Retinal pigment epithelial cell (primary cell): Measurements from ENCODE around the gene SUSD3.

ENCODE experiments used
- DNase-seq: peaks from one replicate; pipeline ENCODE4 v3.0.0-alpha.2; 2010; ENCODE audit warnings: low read depth
- H3K4me3 ChIP-seq: 2 replicates; pipeline ENCODE4 v1.5.1; 2011; ENCODE audit warnings: mild to moderate bottlenecking, low read length, control low read depth, moderate library complexity
- TF ChIP-seq, protein P1 (sequence below): conservative IDR thresholded peaks from 2 replicates; pipeline ENCODE4 v1.5.1; 2011; ENCODE audit warnings: low read depth, low read length, control low read depth, inconsistent platforms

Gene SUSD3

DNA sequence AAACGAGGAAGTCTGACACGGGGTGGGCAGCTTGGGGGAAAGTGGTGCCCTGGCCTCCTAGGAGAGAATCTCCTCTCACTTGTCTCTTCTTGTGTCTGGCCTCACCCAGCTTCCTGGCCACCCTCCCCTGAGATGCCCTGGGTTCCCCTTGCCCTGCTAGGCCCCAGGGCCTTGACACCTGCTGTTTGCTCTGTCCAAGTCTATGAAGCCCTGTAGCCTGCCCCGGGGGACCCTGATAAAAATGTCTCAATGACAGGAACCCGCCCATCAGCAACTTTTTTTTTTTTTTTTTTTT is 35.0 kb upstream of the SUSD3 start:
- DNase-seq, result no peak
- TF ChIP-seq, protein P1, sequence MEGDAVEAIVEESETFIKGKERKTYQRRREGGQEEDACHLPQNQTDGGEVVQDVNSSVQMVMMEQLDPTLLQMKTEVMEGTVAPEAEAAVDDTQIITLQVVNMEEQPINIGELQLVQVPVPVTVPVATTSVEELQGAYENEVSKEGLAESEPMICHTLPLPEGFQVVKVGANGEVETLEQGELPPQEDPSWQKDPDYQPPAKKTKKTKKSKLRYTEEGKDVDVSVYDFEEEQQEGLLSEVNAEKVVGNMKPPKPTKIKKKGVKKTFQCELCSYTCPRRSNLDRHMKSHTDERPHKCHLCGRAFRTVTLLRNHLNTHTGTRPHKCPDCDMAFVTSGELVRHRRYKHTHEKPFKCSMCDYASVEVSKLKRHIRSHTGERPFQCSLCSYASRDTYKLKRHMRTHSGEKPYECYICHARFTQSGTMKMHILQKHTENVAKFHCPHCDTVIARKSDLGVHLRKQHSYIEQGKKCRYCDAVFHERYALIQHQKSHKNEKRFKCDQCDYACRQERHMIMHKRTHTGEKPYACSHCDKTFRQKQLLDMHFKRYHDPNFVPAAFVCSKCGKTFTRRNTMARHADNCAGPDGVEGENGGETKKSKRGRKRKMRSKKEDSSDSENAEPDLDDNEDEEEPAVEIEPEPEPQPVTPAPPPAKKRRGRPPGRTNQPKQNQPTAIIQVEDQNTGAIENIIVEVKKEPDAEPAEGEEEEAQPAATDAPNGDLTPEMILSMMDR, result no peak
- no peak overlapping the region for H3K4me3 ChIP-seq

DNA sequence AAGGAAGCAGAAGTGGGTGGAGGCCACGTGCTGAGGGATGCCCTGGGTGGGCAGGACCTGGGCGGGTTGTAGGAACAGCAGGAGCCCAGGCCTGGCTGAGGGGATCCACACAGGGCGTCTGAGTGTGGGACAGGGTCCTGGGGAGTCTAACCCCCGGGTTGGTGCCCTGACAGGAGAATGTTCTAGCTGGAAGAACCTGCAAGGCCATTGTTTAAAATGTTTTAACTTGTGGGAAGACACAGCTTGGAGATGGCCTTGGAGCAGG is 33.9 kb upstream of the SUSD3 start:
- TF ChIP-seq, protein P1, result no peak
- DNase-seq, result no peak
- no peak overlapping the region for H3K4me3 ChIP-seq

DNA sequence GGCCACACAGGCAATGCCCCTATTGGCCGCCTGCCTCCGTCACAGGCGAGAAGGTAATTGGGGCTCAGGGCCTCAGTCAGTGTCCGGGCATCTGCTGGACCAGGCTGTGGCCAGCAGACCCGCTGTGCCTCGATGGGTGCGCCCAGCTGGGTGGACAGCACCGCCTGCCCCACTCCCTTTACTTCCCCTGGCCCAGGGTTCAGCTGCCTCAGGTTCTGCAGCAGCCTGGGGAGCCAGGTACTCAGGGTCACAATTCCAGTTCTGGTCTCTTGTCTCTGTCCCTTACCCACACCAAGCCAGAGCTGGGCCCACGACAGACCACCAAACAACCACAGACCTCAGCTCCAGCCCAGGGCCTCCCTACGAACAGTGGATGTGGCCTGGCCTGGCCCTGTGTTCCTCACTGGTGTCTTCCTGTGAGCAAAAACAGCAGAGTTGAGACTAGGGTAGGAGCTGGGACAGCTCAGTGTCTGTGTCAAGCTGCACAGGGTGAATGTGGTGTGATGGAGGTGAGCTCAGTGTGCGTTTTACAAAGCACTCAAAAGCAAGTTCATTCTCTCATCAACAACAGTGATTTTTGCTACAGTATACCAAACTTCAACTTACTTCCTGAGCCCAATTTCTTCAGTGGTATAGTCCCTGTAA is 33.4 kb upstream of the SUSD3 start:
- DNase-seq, result no peak
- TF ChIP-seq, protein P1, result no peak
- H3K4me3 ChIP-seq, result no peak overlapping the region

DNA sequence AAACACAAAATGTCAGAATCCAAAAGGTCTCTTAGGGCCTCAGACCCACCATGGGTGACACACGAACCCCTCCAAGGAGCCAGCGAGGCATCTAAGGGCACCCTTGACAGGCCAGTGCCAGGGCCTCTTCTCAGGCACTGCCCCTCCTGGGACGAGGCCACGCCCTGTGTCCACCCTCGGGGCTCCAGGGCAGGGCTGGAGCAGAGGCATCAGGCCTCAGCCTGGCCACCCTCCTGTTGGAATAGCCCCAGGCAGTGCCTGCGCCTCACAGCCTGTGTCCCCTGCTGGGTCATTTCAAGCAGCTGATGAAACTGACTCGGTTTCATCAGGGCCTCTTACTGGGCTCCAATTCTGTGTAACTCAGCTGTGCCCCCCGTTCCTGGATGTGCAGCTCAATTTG is 32.8 kb upstream of the SUSD3 start:
- TF ChIP-seq, protein P1, result no peak
- H3K4me3 ChIP-seq, result no peak overlapping the region
- DNase-seq, result no peak

DNA sequence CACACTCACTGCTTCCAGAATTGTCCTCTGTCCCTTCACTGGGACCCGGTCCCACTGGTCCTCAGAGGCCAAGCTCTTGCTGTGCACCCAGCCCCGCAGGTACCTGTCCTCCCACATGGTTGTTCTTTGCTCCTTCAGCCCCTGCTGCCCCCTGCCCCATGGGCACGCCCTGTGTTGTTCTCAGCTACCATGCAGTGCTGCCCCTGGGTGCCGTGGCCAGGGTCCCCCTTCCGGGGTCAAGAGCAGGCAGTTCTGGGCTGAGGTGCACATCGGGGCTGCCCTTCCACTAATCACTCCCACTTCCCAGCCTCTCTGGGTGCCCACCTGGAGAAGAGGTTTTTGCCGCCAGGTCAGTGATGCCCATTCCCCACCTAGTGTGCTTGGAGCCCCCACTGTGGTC is 31.9 kb upstream of the SUSD3 start:
- H3K4me3 ChIP-seq, result no peak overlapping the region
- no peak for DNase-seq
- TF ChIP-seq, protein P1, result no peak

DNA sequence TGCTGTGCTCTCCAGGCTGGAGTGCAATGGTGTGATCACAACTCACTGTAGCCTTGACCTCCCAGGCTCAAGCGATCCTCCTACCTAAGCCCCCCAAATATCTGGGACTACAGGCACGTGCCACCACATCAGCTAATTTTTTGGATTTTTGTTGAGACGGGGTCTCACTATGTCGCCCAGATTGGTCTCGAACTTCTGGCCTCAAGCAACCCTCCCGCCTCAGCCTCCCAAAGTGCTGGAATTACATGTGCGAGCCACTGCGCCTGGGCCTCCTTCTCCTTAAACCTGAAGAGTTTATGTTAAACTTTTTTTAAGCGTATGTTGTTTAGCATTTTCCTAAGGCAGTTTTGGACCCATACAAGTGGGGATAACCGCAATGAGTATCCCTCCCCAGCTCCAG is 30.8 kb upstream of the SUSD3 start:
- DNase-seq, result no peak
- TF ChIP-seq, protein P1, result no peak
- H3K4me3 ChIP-seq, result no peak overlapping the region

DNA sequence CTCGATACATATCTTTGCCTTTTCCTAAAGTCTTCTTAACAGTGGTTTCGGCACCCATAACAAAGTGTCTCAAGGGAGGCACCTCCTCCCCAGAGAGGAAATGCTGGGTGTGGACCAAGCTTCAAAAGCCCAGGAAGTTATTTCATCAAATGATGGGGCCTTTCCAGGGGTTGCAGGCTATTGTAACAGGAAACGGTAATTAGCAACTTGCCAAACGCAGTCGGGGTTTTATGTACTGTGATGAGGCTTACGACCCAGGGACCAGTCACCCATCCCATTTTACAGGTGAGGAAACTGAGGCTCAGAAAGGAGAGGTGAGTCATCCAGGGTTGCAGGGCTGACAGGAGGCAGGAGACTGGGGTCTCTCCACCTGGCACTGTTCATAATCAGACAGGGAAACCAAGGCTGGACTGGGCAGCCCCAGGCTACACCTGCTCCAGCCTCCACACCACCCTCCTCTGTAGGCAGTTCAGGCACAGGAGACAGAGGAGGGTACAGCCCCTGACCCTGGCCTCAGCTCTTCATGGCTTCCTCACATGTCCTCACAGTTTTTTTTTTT is 30.0 kb upstream of the SUSD3 start:
- no peak overlapping the region for H3K4me3 ChIP-seq
- TF ChIP-seq, protein P1, result no peak
- no peak for DNase-seq
